Endodermal cell (in vitro differentiated cells): ENCODE data around the gene RTL1. TPM values are rescaled to one million over a fixed set of nuclear protein-coding genes. Genes with fewer than 3 reads are reported as not detected.

Experiments used
- DNase-seq: peaks from one replicate; pipeline ENCODE4 v3.0.0-alpha.2; 2017
- H3K27ac ChIP-seq: 2 replicates; pipeline ENCODE4 v1.5.1; 2013; ENCODE audit warnings: mild to moderate bottlenecking, low read depth, low read length, moderate library complexity
- H3K27me3 ChIP-seq: 2 replicates; pipeline ENCODE4 v1.6.1; 2013; ENCODE audit warnings: mild to moderate bottlenecking, low read length, moderate library complexity; ENCODE audit not compliant: insufficient read depth, control insufficient read depth, poor library complexity, severe bottlenecking
- H3K36me3 ChIP-seq: 2 replicates; pipeline ENCODE4 v1.7.0; 2013; ENCODE audit warnings: mild to moderate bottlenecking, low read length, moderate library complexity; ENCODE audit not compliant: control insufficient read depth, insufficient read depth
- H3K4me1 ChIP-seq: one replicate; pipeline ENCODE4 v1.7.0; 2013; ENCODE audit warnings: low read length; ENCODE audit not compliant: control insufficient read depth, insufficient read depth
- H3K4me3 ChIP-seq: 2 replicates; pipeline ENCODE4 v1.5.1; 2013; ENCODE audit warnings: mild to moderate bottlenecking, low read length, moderate library complexity
- H3K9ac ChIP-seq: 2 replicates; pipeline ENCODE4 v1.6.1; 2013; ENCODE audit warnings: mild to moderate bottlenecking, low read length, moderate library complexity; ENCODE audit not compliant: poor library complexity, severe bottlenecking; ENCODE audit errors: extremely low read depth
- H3K9me3 ChIP-seq: 2 replicates; pipeline ENCODE4 v1.6.1; 2013; ENCODE audit warnings: mild to moderate bottlenecking, low read length, moderate library complexity; ENCODE audit not compliant: control insufficient read depth
- H3K27ac Mint-ChIP-seq: 2 replicates; pipeline ENCODE4 v1.8.0; 2020; ENCODE audit warnings: mixed read lengths
- H3K27me3 Mint-ChIP-seq: 2 replicates; pipeline ENCODE4 v1.8.0; 2021; ENCODE audit warnings: mild to moderate bottlenecking, mixed read lengths; ENCODE audit not compliant: insufficient read depth
- H3K36me3 Mint-ChIP-seq: 2 replicates; pipeline ENCODE4 v1.8.0; 2020; ENCODE audit warnings: low read depth, mixed read lengths
- H3K4me1 Mint-ChIP-seq: 2 replicates; pipeline ENCODE4 v1.8.0; 2020; ENCODE audit warnings: mixed read lengths
- H3K4me3 Mint-ChIP-seq: 2 replicates; pipeline ENCODE4 v1.8.0; 2020; ENCODE audit warnings: mild to moderate bottlenecking, moderate library complexity, mixed read lengths
- H3K9me3 Mint-ChIP-seq: 2 replicates; pipeline ENCODE4 v1.8.0; 2020; ENCODE audit warnings: mild to moderate bottlenecking, mixed read lengths
- WGBS, 2 experiments: methylation state at CpG; one replicate each; pipeline versions ENCODE4 v1.1.5 to v1.1.7; 2013; ENCODE audit warnings: missing lambda C conversion rate in 2 of 2, mixed read lengths in 1 of 2; ENCODE audit not compliant: insufficient coverage in 1 of 2, insufficient read length in 1 of 2; 5-methylcytosine and 5-hydroxymethylcytosine counted together
- long read RNA-seq, 4 experiments: library from polyadenylated mRNA in 2 of 4; library from RNA in 1 of 4; library from capped mRNA in 1 of 4; stranded (forward) in 3 of 4; unstranded in 1 of 4; transcript quantifications; one replicate each; pipeline ENCODE4 v2.0.0, GENCODE V29; 2020 to 2021; ENCODE audit warnings: inconsistent platforms in 1 of 4
- polyA plus RNA-seq, 2 experiments: library from polyadenylated mRNA; stranded (reverse); fragments of 50-300 nt; gene quantifications; one replicate each; pipeline ENCODE4 v1.2.3, GENCODE V29; 2013
- total RNA-seq, 2 donors: library from RNA; stranded (reverse); fragmentation: NEBNext Ultra II Directional in 1 of 2; extraction: Animal tissue kit (Norgen Biotek cat#: 25700) in 1 of 2; gene quantifications; 2 replicates in 1 of 2; 3 replicates in 1 of 2; pipeline ENCODE4 v1.2.1, GENCODE V29; 2021
- TF ChIP-seq, protein P1 (sequence below): fragments of 200-600 bp; sonication (generic); conservative IDR thresholded peaks from 2 replicates; pipeline ENCODE4 v1.5.0; 2021; ENCODE audit warnings: antibody characterized with exemption, mild to moderate bottlenecking

The RTL1 gene
- 1 to 10 TPM in 1 of 2 donors, under 1 TPM in 1; 0.86 to 2.0 TPM for total RNA-seq
- 0.78 TPM for polyA plus RNA-seq (2013, experiment 1 of 2)
- polyA plus RNA-seq (2013, experiment 2 of 2), result 0.87 TPM
- long read RNA-seq, experiment 1, full-length matches to known transcripts, result 3 of 3 reads
- long read RNA-seq, experiment 1, partial matches to known transcripts, result 0 of 3 reads
- long read RNA-seq, experiment 1, other reads (novel, unspliced or antisense), result 0 of 3 reads
- long read RNA-seq, experiment 2, result 0 reads
- long read RNA-seq, experiment 3, result 0 reads
- long read RNA-seq, experiment 4, result 0 reads

GRCh38 chr14:100903672-100904185 is at the start of gene RTL1:
RTL1 (minus strand) TSS chr14:100903722; CDS start chr14:100884788, 18,934 bp downstream.
- Histone ChIP-seq H3K4me3 (peak within 1 kb of the TSS; percentile 33), H3K4me1 (peaks cover 18% of the 10 kb centered on the region), H3K9me3 (peaks cover 16% of the 10 kb centered on the region), H3K27me3 (peaks cover 10% of the 10 kb centered on the region), H3K36me3 (no peaks in the 10 kb centered on the region), H3K9ac (no peak within 1 kb of the TSS), H3K27ac (peak within 1 kb of the TSS; percentile 68)
- H3K9me3 Mint-ChIP-seq, result peaks cover under 1% of the 10 kb centered on the region
- H3K27ac Mint-ChIP-seq, result peak within 1 kb of the TSS; percentile 70
- H3K27me3 Mint-ChIP-seq, result peaks cover 45% of the 10 kb centered on the region
- peaks cover 43% of the 10 kb centered on the region for H3K4me1 Mint-ChIP-seq
- peak; percentile 45 for DNase-seq
- TF ChIP-seq, protein P1, sequence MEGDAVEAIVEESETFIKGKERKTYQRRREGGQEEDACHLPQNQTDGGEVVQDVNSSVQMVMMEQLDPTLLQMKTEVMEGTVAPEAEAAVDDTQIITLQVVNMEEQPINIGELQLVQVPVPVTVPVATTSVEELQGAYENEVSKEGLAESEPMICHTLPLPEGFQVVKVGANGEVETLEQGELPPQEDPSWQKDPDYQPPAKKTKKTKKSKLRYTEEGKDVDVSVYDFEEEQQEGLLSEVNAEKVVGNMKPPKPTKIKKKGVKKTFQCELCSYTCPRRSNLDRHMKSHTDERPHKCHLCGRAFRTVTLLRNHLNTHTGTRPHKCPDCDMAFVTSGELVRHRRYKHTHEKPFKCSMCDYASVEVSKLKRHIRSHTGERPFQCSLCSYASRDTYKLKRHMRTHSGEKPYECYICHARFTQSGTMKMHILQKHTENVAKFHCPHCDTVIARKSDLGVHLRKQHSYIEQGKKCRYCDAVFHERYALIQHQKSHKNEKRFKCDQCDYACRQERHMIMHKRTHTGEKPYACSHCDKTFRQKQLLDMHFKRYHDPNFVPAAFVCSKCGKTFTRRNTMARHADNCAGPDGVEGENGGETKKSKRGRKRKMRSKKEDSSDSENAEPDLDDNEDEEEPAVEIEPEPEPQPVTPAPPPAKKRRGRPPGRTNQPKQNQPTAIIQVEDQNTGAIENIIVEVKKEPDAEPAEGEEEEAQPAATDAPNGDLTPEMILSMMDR, result no peak
- peaks cover 2% of the 10 kb centered on the region for H3K36me3 Mint-ChIP-seq
- WGBS, 2 experiments, result 81 to 82% methylated on average over 5 to 12 of the region's 12 CpGs
- H3K4me3 Mint-ChIP-seq, result peak within 1 kb of the TSS; percentile 61

- H3K4me3 Mint-ChIP-seq, result no peak overlapping the region
- H3K36me3 Mint-ChIP-seq, result no peaks in the 10 kb centered on the region
Measured at GRCh38 chr14:100950024-100950423, 46.5 kb upstream of the RTL1 start.

DNA sequence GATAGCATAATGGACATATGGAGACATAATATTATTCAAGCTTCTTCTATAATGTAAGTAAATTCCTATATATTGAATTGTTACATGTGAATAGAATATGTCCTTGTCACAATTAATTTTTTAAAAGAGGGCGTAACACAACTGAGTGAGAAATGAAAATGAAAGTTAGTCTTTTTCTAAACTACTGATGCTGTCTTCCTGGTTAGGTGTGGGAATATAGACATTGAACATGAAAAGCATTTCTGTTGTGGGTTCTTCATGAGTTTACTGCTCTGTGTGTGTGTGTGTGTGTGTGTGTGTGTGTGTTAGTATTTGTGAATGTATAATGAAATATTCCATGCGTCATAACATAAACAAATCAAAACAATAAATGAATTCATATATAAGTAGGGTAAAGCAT is 40.5 kb upstream of the RTL1 start:
- H3K4me1 Mint-ChIP-seq, result no peaks in the 10 kb centered on the region
- peaks cover 8% of the 10 kb centered on the region for H3K27me3 Mint-ChIP-seq
- no peak overlapping the region for H3K9ac ChIP-seq
- no peaks in the 10 kb centered on the region for H3K9me3 Mint-ChIP-seq
- H3K36me3 Mint-ChIP-seq, result no peaks in the 10 kb centered on the region
- no peak overlapping the region for H3K27ac Mint-ChIP-seq
- H3K4me3 ChIP-seq, result no peak overlapping the region
- no peaks in the 10 kb centered on the region for H3K36me3 ChIP-seq
- H3K27ac ChIP-seq, result no peak overlapping the region
- WGBS, 2 experiments, result 91 to 100% methylated on average over 1 of the region's 2 CpGs
- H3K9me3 ChIP-seq, result no peaks in the 10 kb centered on the region
- no peaks in the 10 kb centered on the region for H3K4me1 ChIP-seq
- TF ChIP-seq, protein P1, result no peak
- H3K4me3 Mint-ChIP-seq, result no peak overlapping the region
- H3K27me3 ChIP-seq, result peaks cover 7% of the 10 kb centered on the region
- no peak for DNase-seq

More at GRCh38 chr14:100950024-100950423, 46.5 kb upstream of the RTL1 start:
- H3K4me1 Mint-ChIP-seq, result no peaks in the 10 kb centered on the region
- DNase-seq, result no peak
- peaks cover 2% of the 10 kb centered on the region for H3K27me3 Mint-ChIP-seq
- TF ChIP-seq, protein P1, result no peak
- Histone ChIP-seq H3K27me3 (no peaks in the 10 kb centered on the region), H3K4me1 (no peaks in the 10 kb centered on the region), H3K27ac (no peak overlapping the region), H3K9me3 (no peaks in the 10 kb centered on the region), H3K9ac (no peak overlapping the region), H3K36me3 (no peaks in the 10 kb centered on the region), H3K4me3 (no peak overlapping the region)
- H3K9me3 Mint-ChIP-seq, result no peaks in the 10 kb centered on the region
- H3K27ac Mint-ChIP-seq, result no peak overlapping the region
- WGBS, 2 experiments, result 100% methylated on average over 1 of the region's 3 CpGs
